BLaER1 treated with 17β-estradiol and CSF1 and Interleukin-3, amounts not matched to agents 10 nM and 100 nM (cell line): Measurements from ENCODE around the gene SORCS2.

ENCODE experiments used
- H3K27ac ChIP-seq, 11 experiments: shearing (Covaris generic); formaldehyde crosslinking; 2 replicates each; pipeline ENCODE4 v1.8.1; 2022
- H3K27me3 ChIP-seq, 11 experiments: shearing (Covaris generic); formaldehyde crosslinking; 2 replicates each; pipeline ENCODE4 v1.8.1; 2022
- H3K36me3 ChIP-seq, 11 experiments: shearing (Covaris generic); formaldehyde crosslinking; 2 replicates each; pipeline ENCODE4 v1.8.1; 2022
- H3K4me1 ChIP-seq, 10 experiments: shearing (Covaris generic); formaldehyde crosslinking; 2 replicates each; pipeline ENCODE4 v1.8.1; 2022
- H3K4me2 ChIP-seq, 11 experiments: shearing (Covaris generic); formaldehyde crosslinking; 2 replicates each; pipeline ENCODE4 v1.8.1; 2022
- H3K4me3 ChIP-seq, 10 experiments: shearing (Covaris generic); formaldehyde crosslinking; 2 replicates each; pipeline ENCODE4 v1.8.1; 2022
- H3K9ac ChIP-seq, 11 experiments: shearing (Covaris generic); formaldehyde crosslinking; 2 replicates each; pipeline ENCODE4 v1.8.1; 2022
- H3K9me3 ChIP-seq, 11 experiments: shearing (Covaris generic); formaldehyde crosslinking; replicated peaks in 1 of 11; 2 replicates each; pipeline ENCODE4 v1.8.1; 2022
- H4K20me1 ChIP-seq, 11 experiments: shearing (Covaris generic); formaldehyde crosslinking; 2 replicates each; pipeline ENCODE4 v1.8.1; 2022
- Cebpa-rat ChIP-seq, 11 experiments: shearing (Covaris generic); IDR thresholded peaks; 2 replicates each; pipeline ENCODE4 v1.8.1; 2022

The SORCS2 gene

GRCh38 chr4:7733801-7734650 lies 541.7 kb downstream of the SORCS2 start:
- no peak overlapping the region for H3K4me3 ChIP-seq
- peaks cover 0 to 41% (median 0%) of the 10 kb centered on the region in 11 experiments; a peak in 9 of 22 replicates for H4K20me1 ChIP-seq
- no peak overlapping the region for H3K4me2 ChIP-seq
- no peak overlapping the region for H3K27ac ChIP-seq
- H3K36me3 ChIP-seq, result no peaks in the 10 kb centered on the region
- no peak overlapping the region for H3K9ac ChIP-seq
- no peaks in the 10 kb centered on the region for H3K9me3 ChIP-seq
- H3K27me3 ChIP-seq, result peaks cover 0 to 23% (median 0%) of the 10 kb centered on the region in 11 experiments; a peak in 5 of 22 replicates
- peaks cover 0 to 43% (median 33%) of the 10 kb centered on the region in 10 experiments; a peak in 17 of 20 replicates for H3K4me1 ChIP-seq
- TF ChIP-seq Cebpa-rat (IDR thresholded peaks at IDR 0.05), result no peak

GRCh38 chr4:7734651-7735260 lies 542.4 kb downstream of the SORCS2 start:
- no peaks in the 10 kb centered on the region for H3K9me3 ChIP-seq
- H3K27me3 ChIP-seq, result peaks cover 0 to 23% (median 0%) of the 10 kb centered on the region in 11 experiments; a peak in 5 of 22 replicates
- peak overlapping the region in 5 of 11 experiments; percentile 19 to 58 (median 34); a peak in 6 of 22 replicates for H3K4me2 ChIP-seq
- H4K20me1 ChIP-seq, result peaks cover 0 to 44% (median 0%) of the 10 kb centered on the region in 11 experiments; a peak in 9 of 22 replicates
- H3K4me1 ChIP-seq, result peaks cover 0 to 50% (median 37%) of the 10 kb centered on the region in 10 experiments; a peak in 17 of 20 replicates
- H3K27ac ChIP-seq, result no peak overlapping the region
- H3K9ac ChIP-seq, result no peak overlapping the region
- no peaks in the 10 kb centered on the region for H3K36me3 ChIP-seq
- no peak for TF ChIP-seq Cebpa-rat (IDR thresholded peaks at IDR 0.05)
- H3K4me3 ChIP-seq, result no peak overlapping the region

GRCh38 chr4:7735395-7735794 lies 543.1 kb downstream of the SORCS2 start:
- Histone ChIP-seq H3K36me3 (no peaks in the 10 kb centered on the region), H3K27me3 (peaks cover 0 to 25% (median 0%) of the 10 kb centered on the region in 11 experiments; a peak in 5 of 22 replicates), H3K4me3 (no peak overlapping the region), H4K20me1 (peaks cover 0 to 44% (median 0%) of the 10 kb centered on the region in 11 experiments; a peak in 9 of 22 replicates), H3K9me3 (no peaks in the 10 kb centered on the region), H3K4me1 (peaks cover 0 to 56% (median 42%) of the 10 kb centered on the region in 10 experiments; a peak in 17 of 20 replicates), H3K9ac (no peak overlapping the region; a peak in 1 of 22 replicates), H3K27ac (no peak overlapping the region), H3K4me2 (peak overlapping the region in 6 of 11 experiments; percentile 36 to 65 (median 56); a peak in 10 of 22 replicates)
- TF ChIP-seq Cebpa-rat (IDR thresholded peaks at IDR 0.05), result no peak

GRCh38 chr4:7735961-7736360 lies 543.6 kb downstream of the SORCS2 start:
- Histone ChIP-seq H3K4me1 (peaks cover 0 to 56% (median 43%) of the 10 kb centered on the region in 10 experiments; a peak in 17 of 20 replicates), H3K9me3 (no peaks in the 10 kb centered on the region), H3K27ac (no peak overlapping the region), H3K4me3 (no peak overlapping the region), H4K20me1 (peaks cover 0 to 44% (median 0%) of the 10 kb centered on the region in 11 experiments; a peak in 8 of 22 replicates), H3K27me3 (peaks cover 0 to 25% (median 0%) of the 10 kb centered on the region in 11 experiments; a peak in 5 of 22 replicates), H3K9ac (peak overlapping the region in 3 of 11 experiments; percentile 12 to 29 (median 18); a peak in 3 of 22 replicates), H3K4me2 (peak overlapping the region in 8 of 11 experiments; percentile 36 to 65 (median 56); a peak in 15 of 22 replicates), H3K36me3 (no peaks in the 10 kb centered on the region)
- no peak for TF ChIP-seq Cebpa-rat (IDR thresholded peaks at IDR 0.05)

GRCh38 chr4:7736436-7737267 lies 544.3 kb downstream of the SORCS2 start:
- Histone ChIP-seq H3K27ac (no peak overlapping the region), H3K9ac (peak overlapping the region in 2 of 11 experiments; percentile 12 to 29; a peak in 1 of 22 replicates), H3K4me2 (peak overlapping the region in 10 of 11 experiments; percentile 15 to 65 (median 49); a peak in 18 of 22 replicates), H4K20me1 (peaks cover 0 to 44% (median 0%) of the 10 kb centered on the region in 11 experiments; a peak in 8 of 22 replicates), H3K9me3 (no peaks in the 10 kb centered on the region), H3K4me3 (no peak overlapping the region), H3K27me3 (peaks cover 0 to 25% (median 0%) of the 10 kb centered on the region in 11 experiments; a peak in 5 of 22 replicates), H3K36me3 (no peaks in the 10 kb centered on the region), H3K4me1 (peaks cover 0 to 56% (median 43%) of the 10 kb centered on the region in 10 experiments; a peak in 17 of 20 replicates)
- TF ChIP-seq Cebpa-rat (IDR thresholded peaks at IDR 0.05), result no peak

- no peak overlapping the region for H3K9ac ChIP-seq
- peaks cover 0 to 44% (median 0%) of the 10 kb centered on the region in 11 experiments; a peak in 8 of 22 replicates for H4K20me1 ChIP-seq
- H3K36me3 ChIP-seq, result no peaks in the 10 kb centered on the region
- H3K4me2 ChIP-seq, result peak overlapping the region in 1 of 11 experiments; percentile 4; a peak in 1 of 22 replicates
- no peaks in the 10 kb centered on the region for H3K9me3 ChIP-seq
- H3K4me3 ChIP-seq, result no peak overlapping the region
- no peak for TF ChIP-seq Cebpa-rat (IDR thresholded peaks at IDR 0.05)
- H3K27ac ChIP-seq, result no peak overlapping the region
- peaks cover 0 to 25% (median 0%) of the 10 kb centered on the region in 11 experiments; a peak in 5 of 22 replicates for H3K27me3 ChIP-seq
- peaks cover 5 to 56% (median 43%) of the 10 kb centered on the region in 10 experiments; a peak in 19 of 20 replicates for H3K4me1 ChIP-seq
Observed at GRCh38 chr4:7737268-7737645, 544.9 kb downstream of the SORCS2 start.

- Histone ChIP-seq H3K27ac (peak overlapping the region in 1 of 11 experiments; percentile 16; a peak in 1 of 22 replicates), H3K4me3 (no peak overlapping the region), H3K36me3 (no peaks in the 10 kb centered on the region), H3K4me2 (peak overlapping the region in 8 of 11 experiments; percentile 11 to 59 (median 34); a peak in 12 of 22 replicates), H4K20me1 (peaks cover 0 to 44% (median 0%) of the 10 kb centered on the region in 11 experiments; a peak in 7 of 22 replicates), H3K4me1 (peaks cover 11 to 56% (median 45%) of the 10 kb centered on the region in 10 experiments), H3K9ac (peak overlapping the region in 2 of 11 experiments; percentile 9 to 33; a peak in 1 of 22 replicates), H3K27me3 (peaks cover 0 to 25% (median 0%) of the 10 kb centered on the region in 11 experiments; a peak in 5 of 22 replicates), H3K9me3 (no peaks in the 10 kb centered on the region)
- no peak for TF ChIP-seq Cebpa-rat (IDR thresholded peaks at IDR 0.05)
Observed at GRCh38 chr4:7737752-7738457, 545.6 kb downstream of the SORCS2 start.
